Measurements from ENCODE around the gene PARD3. TPM values are rescaled to one million over a fixed set of nuclear protein-coding genes. Genes with fewer than 3 reads are reported as not detected.

The PARD3 gene
- total and polyA plus RNA-seq, 2 donors from 2014 or later, result 21.1 to 47.5 TPM

- H3K27ac ChIP-seq (ENCODE audit: low read depth in 2 of 2, low read length in 2 of 2), result peak overlapping the region; percentile 77 to 82
- H3K9ac ChIP-seq (ENCODE audit: low read length in 3 of 3), result no peak overlapping the region
- peaks cover 0 to 8% (median 0%) of the 10 kb centered on the region in 3 donors for H3K9me3 ChIP-seq (ENCODE audit: control insufficient read depth in 2 of 3, insufficient read depth in 1 of 3, low read length in 3 of 3)
- H3K4me1 ChIP-seq (ENCODE audit: control insufficient read depth in 2 of 3, insufficient read depth in 2 of 3, low read depth in 1 of 3, low read length in 3 of 3), result peaks cover 0 to 3% (median 0%) of the 10 kb centered on the region in 3 donors
- H3K36me3 ChIP-seq (ENCODE audit: control insufficient read depth in 2 of 3, insufficient read depth in 3 of 3, low read length in 3 of 3), result no peaks in the 10 kb centered on the region
- no peak for TF ChIP-seq CTCF (IDR thresholded peaks at IDR 0.05; ENCODE audit: borderline replicate concordance, extremely low read depth, insufficient read depth)
- DNase-seq, result peak in 1 of 5 donors; percentile 18
- no peak overlapping the region for H3K4me3 ChIP-seq (ENCODE audit: low read length in 3 of 3)
- intact Hi-C loops (cut with DNase I), result no loop called here
- no peaks in the 10 kb centered on the region for H3K27me3 ChIP-seq (ENCODE audit: control insufficient read depth, insufficient read depth, low read length)
- FAIRE-seq, result no peak
These were observed 714.1 kb downstream of the PARD3 start for GRCh38 chr10:34101001-34101400.

- Histone ChIP-seq H3K27me3 (ENCODE audit: control insufficient read depth, insufficient read depth, low read length) (no peaks in the 10 kb centered on the region), H3K9me3 (ENCODE audit: control insufficient read depth in 2 of 3, insufficient read depth in 1 of 3, low read length in 3 of 3) (peaks cover 0 to 8% (median 0%) of the 10 kb centered on the region in 3 donors), H3K36me3 (ENCODE audit: control insufficient read depth in 2 of 3, insufficient read depth in 3 of 3, low read length in 3 of 3) (no peaks in the 10 kb centered on the region), H3K9ac (ENCODE audit: low read length in 3 of 3) (no peak overlapping the region), H3K4me1 (ENCODE audit: control insufficient read depth in 2 of 3, insufficient read depth in 2 of 3, low read depth in 1 of 3, low read length in 3 of 3) (peaks cover 0 to 3% (median 0%) of the 10 kb centered on the region in 3 donors), H3K4me3 (ENCODE audit: low read length in 3 of 3) (no peak overlapping the region), H3K27ac (ENCODE audit: low read depth in 2 of 2, low read length in 2 of 2) (no peak overlapping the region)
- no peak for FAIRE-seq
- intact Hi-C loops (cut with DNase I), result no loop called here
- TF ChIP-seq CTCF (IDR thresholded peaks at IDR 0.05; ENCODE audit: borderline replicate concordance, extremely low read depth, insufficient read depth), result no peak
- DNase-seq, result peak in 1 of 5 donors; percentile 16
These were observed 716.1 kb downstream of the PARD3 start for GRCh38 chr10:34098821-34099567.

DNA sequence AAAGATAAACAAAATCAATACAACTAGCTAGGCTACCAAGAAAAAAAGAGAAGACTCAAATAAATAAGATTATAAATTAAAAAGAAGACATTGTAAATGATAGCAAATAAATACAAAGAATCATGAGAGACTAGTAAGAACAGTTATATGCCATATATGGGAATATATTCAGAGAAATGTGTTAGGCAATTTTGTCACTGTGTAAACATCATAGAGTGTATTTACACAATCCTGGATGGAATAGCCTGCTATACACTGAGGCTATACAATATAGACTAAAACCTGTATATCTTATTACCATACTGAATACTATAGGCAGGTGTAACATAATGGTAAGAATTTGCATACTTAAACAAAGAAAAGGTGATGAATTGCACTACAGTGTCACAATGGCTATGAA lies 717.4 kb downstream of the PARD3 start:
- Histone ChIP-seq H3K27ac (ENCODE audit: low read depth in 2 of 2, low read length in 2 of 2) (no peak overlapping the region), H3K4me3 (ENCODE audit: low read length in 3 of 3) (no peak overlapping the region), H3K4me1 (ENCODE audit: control insufficient read depth in 2 of 3, insufficient read depth in 2 of 3, low read depth in 1 of 3, low read length in 3 of 3) (peaks cover 0 to 3% (median 0%) of the 10 kb centered on the region in 3 donors), H3K36me3 (ENCODE audit: control insufficient read depth in 2 of 3, insufficient read depth in 3 of 3, low read length in 3 of 3) (no peaks in the 10 kb centered on the region), H3K9me3 (ENCODE audit: control insufficient read depth in 2 of 3, insufficient read depth in 1 of 3, low read length in 3 of 3) (peaks cover 0 to 8% (median 0%) of the 10 kb centered on the region in 3 donors), H3K9ac (ENCODE audit: low read length in 3 of 3) (no peak overlapping the region), H3K27me3 (ENCODE audit: control insufficient read depth, insufficient read depth, low read length) (no peaks in the 10 kb centered on the region)
- DNase-seq (no peak), FAIRE-seq (no peak)
- no peak for TF ChIP-seq CTCF (IDR thresholded peaks at IDR 0.05; ENCODE audit: borderline replicate concordance, extremely low read depth, insufficient read depth)
- intact Hi-C loops (cut with DNase I), result no loop called here

Measured in kidney (tissue), 14 donors.